ENCODE data around the gene PAX2.

- no peak for TF ChIP-seq CTCF (CRISPR knock-in tag; IDR thresholded peaks at IDR 0.05)
- TF ChIP-seq, protein P1, sequence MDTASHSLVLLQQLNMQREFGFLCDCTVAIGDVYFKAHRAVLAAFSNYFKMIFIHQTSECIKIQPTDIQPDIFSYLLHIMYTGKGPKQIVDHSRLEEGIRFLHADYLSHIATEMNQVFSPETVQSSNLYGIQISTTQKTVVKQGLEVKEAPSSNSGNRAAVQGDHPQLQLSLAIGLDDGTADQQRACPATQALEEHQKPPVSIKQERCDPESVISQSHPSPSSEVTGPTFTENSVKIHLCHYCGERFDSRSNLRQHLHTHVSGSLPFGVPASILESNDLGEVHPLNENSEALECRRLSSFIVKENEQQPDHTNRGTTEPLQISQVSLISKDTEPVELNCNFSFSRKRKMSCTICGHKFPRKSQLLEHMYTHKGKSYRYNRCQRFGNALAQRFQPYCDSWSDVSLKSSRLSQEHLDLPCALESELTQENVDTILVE (CRISPR knock-in tag; IDR thresholded peaks at IDR 0.05) = no peak
- TF ChIP-seq, protein P2, sequence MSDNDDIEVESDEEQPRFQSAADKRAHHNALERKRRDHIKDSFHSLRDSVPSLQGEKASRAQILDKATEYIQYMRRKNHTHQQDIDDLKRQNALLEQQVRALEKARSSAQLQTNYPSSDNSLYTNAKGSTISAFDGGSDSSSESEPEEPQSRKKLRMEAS (IDR thresholded peaks at IDR 0.05) = no peak
- TF ChIP-seq, protein P3, sequence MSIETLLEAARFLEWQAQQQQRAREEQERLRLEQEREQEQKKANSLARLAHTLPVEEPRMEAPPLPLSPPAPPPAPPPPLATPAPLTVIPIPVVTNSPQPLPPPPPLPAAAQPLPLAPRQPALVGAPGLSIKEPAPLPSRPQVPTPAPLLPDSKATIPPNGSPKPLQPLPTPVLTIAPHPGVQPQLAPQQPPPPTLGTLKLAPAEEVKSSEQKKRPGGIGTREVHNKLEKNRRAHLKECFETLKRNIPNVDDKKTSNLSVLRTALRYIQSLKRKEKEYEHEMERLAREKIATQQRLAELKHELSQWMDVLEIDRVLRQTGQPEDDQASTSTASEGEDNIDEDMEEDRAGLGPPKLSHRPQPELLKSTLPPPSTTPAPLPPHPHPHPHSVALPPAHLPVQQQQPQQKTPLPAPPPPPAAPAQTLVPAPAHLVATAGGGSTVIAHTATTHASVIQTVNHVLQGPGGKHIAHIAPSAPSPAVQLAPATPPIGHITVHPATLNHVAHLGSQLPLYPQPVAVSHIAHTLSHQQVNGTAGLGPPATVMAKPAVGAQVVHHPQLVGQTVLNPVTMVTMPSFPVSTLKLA (IDR thresholded peaks at IDR 0.05) = no peak
- TF ChIP-seq ZNF274 (CRISPR knock-in tag; IDR thresholded peaks at IDR 0.05) = no peak
- no peak for TF ChIP-seq IKZF1 (IDR thresholded peaks at IDR 0.05)
- TF ChIP-seq NPAS2 (CRISPR knock-in tag; IDR thresholded peaks at IDR 0.05; ENCODE audit: borderline replicate concordance) = no peak
- no peak for TF ChIP-seq ZMYM4 (CRISPR knock-in tag; IDR thresholded peaks at IDR 0.05)
- TF ChIP-seq ETV6 (CRISPR knock-in tag; conservative IDR thresholded peaks at IDR 0.05) = no peak
- TF ChIP-seq ZFP37 (CRISPR knock-in tag; IDR thresholded peaks at IDR 0.05; ENCODE audit: borderline replicate concordance) = no peak
Measured at GRCh38 chr10:100697631-100698030, 47.8 kb upstream of the PAX2 start.

Data from HepG2 (cell line).